HG03460 (cell line): ENCODE data around the gene TENT4A.
A peak's percentile ranks its signal among the peaks of the same experiment; 100 is the strongest.

Experiments
- ATAC-seq: cut with Tn5 transposase; IDR thresholded peaks from one replicate; pipeline ENCODE4 v1.9.1; 2021; ENCODE audit not compliant: unreplicated experiment

The TENT4A gene

GRCh38 chr5:6749026-6749716 is 35.9 kb downstream of the TENT4A start:
- ATAC-seq: no peak

GRCh38 chr5:6750142-6750840 is 37.1 kb downstream of the TENT4A start:
- ATAC-seq: no peak

- no peak for ATAC-seq
These were observed 37.9 kb downstream of the TENT4A start for GRCh38 chr5:6750951-6751685.

GRCh38 chr5:6752236-6752635 is 39.0 kb downstream of the TENT4A start:
- no peak for ATAC-seq

GRCh38 chr5:6752782-6753181 is 39.5 kb downstream of the TENT4A start:
- ATAC-seq: no peak

GRCh38 chr5:6753851-6754250 is 40.6 kb downstream of the TENT4A start:
- no peak for ATAC-seq

GRCh38 chr5:6754766-6755165 is 41.5 kb downstream of the TENT4A start:
- no peak for ATAC-seq

- ATAC-seq: no peak
These were observed 42.3 kb downstream of the TENT4A start for GRCh38 chr5:6755519-6755918.

GRCh38 chr5:6755941-6756340 is 42.7 kb downstream of the TENT4A start:
- no peak for ATAC-seq

- ATAC-seq: no peak
These were observed 44.3 kb downstream of the TENT4A start for GRCh38 chr5:6757414-6757969.

- ATAC-seq: no peak
These were observed 45.0 kb downstream of the TENT4A start for GRCh38 chr5:6758236-6758635.

GRCh38 chr5:6758706-6759105 is 45.5 kb downstream of the TENT4A start:
- no peak for ATAC-seq

GRCh38 chr5:6759401-6759800 is 46.2 kb downstream of the TENT4A start:
- no peak for ATAC-seq

GRCh38 chr5:6759983-6760382 is 46.8 kb downstream of the TENT4A start:
- no peak for ATAC-seq

GRCh38 chr5:6760686-6761085 is 47.5 kb downstream of the TENT4A start:
- ATAC-seq: no peak

GRCh38 chr5:6761333-6761732 is 48.1 kb downstream of the TENT4A start:
- no peak for ATAC-seq

GRCh38 chr5:6762116-6762515 is 48.9 kb downstream of the TENT4A start:
- no peak for ATAC-seq

- ATAC-seq: no peak
These were observed 49.5 kb downstream of the TENT4A start for GRCh38 chr5:6762697-6763096.

- ATAC-seq: no peak
These were observed 50.0 kb downstream of the TENT4A start for GRCh38 chr5:6763191-6763590.

GRCh38 chr5:6765612-6766525 is 52.6 kb downstream of the TENT4A start:
- ATAC-seq: peak; percentile 86
